ENCODE measurements around the gene WIZ. TPM values are rescaled to one million over a fixed set of nuclear protein-coding genes. Genes with fewer than 3 reads are reported as not detected.
"Not testable (repeated sequence)": the region's sequence is repeated elsewhere in the genome, so short reads cannot be mapped to it uniquely, and the experiment has no call there.

The WIZ gene
- total and polyA plus RNA-seq, 4 donors: 8.7 to 72.6 (median 40.9) TPM

DNA sequence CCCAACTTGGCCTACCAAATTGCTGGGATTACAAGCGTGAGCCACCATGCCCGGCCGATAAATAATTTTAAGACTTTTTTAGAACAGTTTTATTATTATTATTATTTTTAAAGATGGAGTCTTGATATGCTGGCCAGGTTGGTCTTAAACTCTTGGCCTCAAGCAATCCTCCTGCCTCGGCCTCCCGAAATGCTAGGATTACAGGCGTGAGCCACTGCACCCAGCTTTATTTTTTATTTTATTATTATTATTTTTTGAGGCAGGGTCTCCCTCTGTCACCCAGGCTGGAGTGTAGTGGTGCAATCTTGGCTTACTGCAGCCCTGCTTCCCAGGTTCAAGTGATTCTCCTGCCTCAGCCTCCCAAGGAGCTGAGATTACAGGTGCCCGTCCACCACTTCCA lies 31.2 kb upstream of the WIZ start:
- not testable (repeated sequence) for H3K36me3 ChIP-seq (ENCODE audit: control insufficient read depth, insufficient read depth, low read length); DNase-seq (ENCODE audit: low read depth in 4 of 6, low spot score in 6 of 6); H3K4me3 ChIP-seq (ENCODE audit: low read depth, low read length); H3K9me3 ChIP-seq (ENCODE audit: control insufficient read depth, insufficient read depth, low read length); H3K27ac ChIP-seq (ENCODE audit: low read depth, low read length); H3K27me3 ChIP-seq (ENCODE audit: control insufficient read depth, insufficient read depth, low read length); H3K4me1 ChIP-seq (ENCODE audit: control insufficient read depth, insufficient read depth, low read length)
- WGBS (ENCODE audit: insufficient coverage): 100% methylated on average over 1 of the region's 7 CpGs

DNA sequence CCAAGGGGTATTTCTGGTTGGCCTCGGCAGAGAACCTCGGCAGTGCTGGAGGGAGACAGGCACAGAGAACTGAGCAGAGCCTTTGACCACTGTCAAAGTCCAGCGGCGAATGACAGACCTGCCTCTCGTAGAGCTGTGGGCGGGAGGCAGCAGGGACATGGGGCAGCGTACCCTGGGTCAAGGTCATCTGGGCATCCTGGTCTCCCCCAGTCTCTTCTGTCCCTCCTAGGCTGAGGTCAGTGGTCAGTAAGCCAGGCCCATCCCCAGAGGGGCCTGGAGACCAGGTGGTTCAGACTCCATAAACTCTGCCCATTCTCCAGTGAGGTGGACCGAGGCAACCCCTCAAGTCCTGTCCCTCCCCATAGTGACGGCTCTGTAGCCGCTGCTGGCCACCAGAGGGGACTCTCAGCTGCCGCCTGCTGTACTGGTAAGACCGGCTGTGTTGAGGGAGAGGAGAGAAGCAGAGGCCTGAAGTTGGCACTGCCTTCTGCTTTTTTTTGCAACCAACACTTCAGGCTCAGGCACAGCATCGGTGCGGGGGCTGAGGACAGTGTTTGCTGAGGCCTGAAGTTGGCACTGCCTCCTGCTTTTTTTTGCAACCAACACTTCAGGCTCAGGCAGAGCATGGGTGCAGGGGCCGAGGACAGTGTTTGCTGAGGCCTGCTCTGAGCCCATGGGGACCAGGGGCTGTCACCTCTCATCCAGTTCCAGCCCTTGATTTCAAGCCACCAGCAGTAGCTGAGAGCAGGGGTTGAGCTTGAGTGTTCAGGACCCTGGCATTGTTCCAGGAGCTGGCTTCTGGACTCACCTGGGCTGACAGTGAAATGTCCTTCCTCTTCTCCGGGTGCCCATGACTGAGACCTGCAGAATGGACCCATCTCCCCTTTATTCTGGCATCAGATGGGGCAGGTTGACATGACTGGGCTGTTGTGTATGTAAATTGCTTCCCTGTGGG lies 29.9 kb upstream of the WIZ start, which contains the start of gene PGLYRP2:
Gene PGLYRP2 (minus strand): TSS at position 111 of the 955 bp plus-strand sequence. CDS start 130 bp downstream, outside the sequence.
- no peak within 1 kb of the TSS for H3K4me3 ChIP-seq (ENCODE audit: low read depth, low read length)
- peak in 1 of 6 donors; percentile 5 for DNase-seq (ENCODE audit: low read depth in 4 of 6, low spot score in 6 of 6)
- H3K27me3 ChIP-seq (ENCODE audit: control insufficient read depth, insufficient read depth, low read length): no peaks in the 10 kb centered on the region
- H3K9me3 ChIP-seq (ENCODE audit: control insufficient read depth, insufficient read depth, low read length): no peaks in the 10 kb centered on the region
- no peak within 1 kb of the TSS for H3K27ac ChIP-seq (ENCODE audit: low read depth, low read length)
- WGBS (ENCODE audit: insufficient coverage): 64% methylated on average over 12 of the region's 16 CpGs
- H3K36me3 ChIP-seq (ENCODE audit: control insufficient read depth, insufficient read depth, low read length): no peaks in the 10 kb centered on the region
- peaks cover 4% of the 10 kb centered on the region for H3K4me1 ChIP-seq (ENCODE audit: control insufficient read depth, insufficient read depth, low read length)

DNA sequence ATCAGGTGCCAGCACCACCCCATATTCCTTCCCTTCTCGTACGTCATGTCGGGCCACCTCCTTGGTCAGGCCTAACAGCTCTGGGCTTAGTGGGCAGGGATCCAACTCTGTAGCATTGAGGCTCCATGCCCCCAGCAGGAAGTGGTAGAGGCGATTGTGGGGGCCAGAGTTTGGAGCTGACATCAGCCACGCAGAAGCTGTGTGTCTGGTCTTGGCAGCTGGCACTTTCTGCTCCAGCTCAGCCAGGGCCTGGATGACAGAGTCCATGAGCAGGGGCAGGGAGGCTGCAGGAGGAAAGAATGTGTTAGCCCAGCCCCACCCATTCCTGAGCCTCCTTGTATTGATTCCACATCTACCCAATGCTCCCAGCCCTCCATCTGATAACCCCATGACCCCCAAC lies 26.6 kb upstream of the WIZ start:
- no peak overlapping the region for H3K4me3 ChIP-seq (ENCODE audit: low read depth, low read length)
- DNase-seq (ENCODE audit: low read depth in 4 of 6, low spot score in 6 of 6): no peak
- H3K27me3 ChIP-seq (ENCODE audit: control insufficient read depth, insufficient read depth, low read length): peaks cover 7% of the 10 kb centered on the region
- peaks cover 4% of the 10 kb centered on the region for H3K4me1 ChIP-seq (ENCODE audit: control insufficient read depth, insufficient read depth, low read length)
- WGBS (ENCODE audit: insufficient coverage): 66% methylated on average over 5 of the region's 5 CpGs
- no peaks in the 10 kb centered on the region for H3K9me3 ChIP-seq (ENCODE audit: control insufficient read depth, insufficient read depth, low read length)
- no peak overlapping the region for H3K27ac ChIP-seq (ENCODE audit: low read depth, low read length)
- H3K36me3 ChIP-seq (ENCODE audit: control insufficient read depth, insufficient read depth, low read length): no peaks in the 10 kb centered on the region

DNA sequence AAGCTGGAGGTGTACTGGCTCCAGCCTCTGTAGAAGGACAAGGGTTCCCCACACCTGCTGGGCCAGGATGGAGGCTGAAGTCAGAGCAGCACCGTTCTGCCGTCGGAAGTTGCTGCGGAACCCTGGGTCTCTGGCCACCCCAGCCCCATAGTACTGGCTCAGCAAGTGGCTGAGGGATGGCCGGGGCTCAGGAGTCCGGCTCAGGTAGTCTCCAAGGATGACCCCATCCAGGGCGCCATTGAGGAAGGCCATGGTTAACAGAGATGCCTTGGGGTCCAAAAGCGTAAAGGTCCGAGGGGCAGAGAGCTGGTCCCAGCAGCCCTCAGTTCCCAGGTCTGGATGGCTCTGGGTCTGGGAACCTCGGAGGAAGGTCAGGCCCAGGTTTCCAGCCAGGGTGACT lies 25.9 kb upstream of the WIZ start:
- WGBS (ENCODE audit: insufficient coverage): 92% methylated on average over 10 of the region's 10 CpGs
- no peak for DNase-seq (ENCODE audit: low read depth in 4 of 6, low spot score in 6 of 6)
- H3K27ac ChIP-seq (ENCODE audit: low read depth, low read length): no peak overlapping the region
- no peak overlapping the region for H3K4me3 ChIP-seq (ENCODE audit: low read depth, low read length)
- H3K36me3 ChIP-seq (ENCODE audit: control insufficient read depth, insufficient read depth, low read length): no peaks in the 10 kb centered on the region
- no peaks in the 10 kb centered on the region for H3K9me3 ChIP-seq (ENCODE audit: control insufficient read depth, insufficient read depth, low read length)
- H3K4me1 ChIP-seq (ENCODE audit: control insufficient read depth, insufficient read depth, low read length): peaks cover 4% of the 10 kb centered on the region
- peaks cover 8% of the 10 kb centered on the region for H3K27me3 ChIP-seq (ENCODE audit: control insufficient read depth, insufficient read depth, low read length)

DNA sequence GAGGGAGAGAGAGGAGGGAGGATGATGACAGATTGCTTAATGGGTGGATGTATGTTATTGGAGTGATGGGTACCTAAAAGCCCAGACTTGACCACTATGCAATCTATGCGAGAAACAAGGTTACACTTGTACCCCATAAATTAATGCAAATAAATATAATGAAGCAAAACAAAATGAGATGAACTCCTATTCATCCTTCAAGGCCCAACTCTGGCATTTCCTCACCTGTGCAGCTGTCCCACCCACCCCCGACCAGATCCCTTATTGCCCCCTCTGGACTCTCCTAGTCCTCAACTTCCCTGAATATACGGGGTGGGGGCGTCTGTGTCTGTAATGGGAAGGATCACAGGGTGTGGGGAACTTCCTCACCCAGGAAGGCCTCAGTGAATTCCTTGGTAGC lies 25.4 kb upstream of the WIZ start:
- Histone ChIP-seq H3K4me3 (ENCODE audit: low read depth, low read length) (no peak overlapping the region), H3K4me1 (ENCODE audit: control insufficient read depth, insufficient read depth, low read length) (peaks cover 4% of the 10 kb centered on the region), H3K9me3 (ENCODE audit: control insufficient read depth, insufficient read depth, low read length) (no peaks in the 10 kb centered on the region), H3K27ac (ENCODE audit: low read depth, low read length) (no peak overlapping the region), H3K27me3 (ENCODE audit: control insufficient read depth, insufficient read depth, low read length) (peaks cover 8% of the 10 kb centered on the region), H3K36me3 (ENCODE audit: control insufficient read depth, insufficient read depth, low read length) (no peaks in the 10 kb centered on the region)
- no peak for DNase-seq (ENCODE audit: low read depth in 4 of 6, low spot score in 6 of 6)
- whole genome bisulfite sequencing (ENCODE audit: insufficient coverage): 71% methylated on average over 1 of the region's 4 CpGs

DNA sequence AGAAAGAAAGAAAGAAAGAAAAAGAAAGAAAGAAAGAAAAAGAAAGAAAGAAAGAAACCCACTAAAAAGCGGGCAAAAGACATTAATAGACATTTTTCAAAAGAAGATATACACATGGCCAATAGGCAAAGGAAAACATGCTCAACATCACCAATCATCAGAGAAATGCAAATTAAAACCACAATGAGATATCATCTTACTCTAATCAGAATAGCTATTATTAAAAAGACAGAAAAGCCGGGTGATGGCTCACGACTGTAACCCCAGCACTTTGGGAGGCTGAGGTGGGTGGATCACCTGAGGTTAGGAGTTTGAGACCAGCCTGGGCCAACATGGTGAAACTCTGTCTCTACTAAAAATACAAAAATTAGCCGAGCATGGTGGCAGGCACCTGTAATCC lies 24.1 kb upstream of the WIZ start:
- H3K27me3 ChIP-seq (ENCODE audit: control insufficient read depth, insufficient read depth, low read length): peaks cover 19% of the 10 kb centered on the region
- not testable (repeated sequence) for H3K27ac ChIP-seq (ENCODE audit: low read depth, low read length); DNase-seq (ENCODE audit: low read depth in 4 of 6, low spot score in 6 of 6); H3K36me3 ChIP-seq (ENCODE audit: control insufficient read depth, insufficient read depth, low read length); H3K4me3 ChIP-seq (ENCODE audit: low read depth, low read length); H3K4me1 ChIP-seq (ENCODE audit: control insufficient read depth, insufficient read depth, low read length); H3K9me3 ChIP-seq (ENCODE audit: control insufficient read depth, insufficient read depth, low read length)
- no CpG with 5 or more reads among the region's 4 CpGs for WGBS (ENCODE audit: insufficient coverage)

DNA sequence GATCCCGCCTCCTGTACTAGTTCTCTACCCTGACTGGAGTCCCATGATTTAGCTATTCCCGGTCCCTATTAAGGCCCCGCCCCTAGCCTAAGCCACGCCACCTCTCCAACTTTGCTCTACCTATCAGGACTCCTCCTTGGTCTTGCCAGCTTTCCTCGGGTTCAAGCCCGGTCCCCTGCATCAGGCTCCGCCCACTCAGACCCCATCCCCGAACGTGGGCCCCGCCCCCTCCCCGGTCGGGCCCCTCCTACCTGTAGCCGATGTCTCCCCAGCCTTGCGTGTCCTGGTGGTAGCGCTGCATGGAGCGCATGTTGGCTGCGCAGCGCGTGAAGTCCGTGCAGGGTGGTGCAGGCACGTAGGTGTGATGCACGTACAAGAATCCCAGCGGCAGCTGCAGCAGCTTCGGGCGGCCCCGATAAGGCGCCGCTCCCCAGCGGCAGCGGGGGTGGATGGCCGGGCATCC lies 21.9 kb upstream of the WIZ start:
- no peaks in the 10 kb centered on the region for H3K36me3 ChIP-seq (ENCODE audit: control insufficient read depth, insufficient read depth, low read length)
- 50% methylated on average over 31 of the region's 31 CpGs for WGBS (ENCODE audit: insufficient coverage)
- no peak for DNase-seq (ENCODE audit: low read depth in 4 of 6, low spot score in 6 of 6)
- peaks cover 3% of the 10 kb centered on the region for H3K4me1 ChIP-seq (ENCODE audit: control insufficient read depth, insufficient read depth, low read length)
- no peaks in the 10 kb centered on the region for H3K9me3 ChIP-seq (ENCODE audit: control insufficient read depth, insufficient read depth, low read length)
- peaks cover 30% of the 10 kb centered on the region for H3K27me3 ChIP-seq (ENCODE audit: control insufficient read depth, insufficient read depth, low read length)
- no peak overlapping the region for H3K4me3 ChIP-seq (ENCODE audit: low read depth, low read length)
- H3K27ac ChIP-seq (ENCODE audit: low read depth, low read length): no peak overlapping the region

DNA sequence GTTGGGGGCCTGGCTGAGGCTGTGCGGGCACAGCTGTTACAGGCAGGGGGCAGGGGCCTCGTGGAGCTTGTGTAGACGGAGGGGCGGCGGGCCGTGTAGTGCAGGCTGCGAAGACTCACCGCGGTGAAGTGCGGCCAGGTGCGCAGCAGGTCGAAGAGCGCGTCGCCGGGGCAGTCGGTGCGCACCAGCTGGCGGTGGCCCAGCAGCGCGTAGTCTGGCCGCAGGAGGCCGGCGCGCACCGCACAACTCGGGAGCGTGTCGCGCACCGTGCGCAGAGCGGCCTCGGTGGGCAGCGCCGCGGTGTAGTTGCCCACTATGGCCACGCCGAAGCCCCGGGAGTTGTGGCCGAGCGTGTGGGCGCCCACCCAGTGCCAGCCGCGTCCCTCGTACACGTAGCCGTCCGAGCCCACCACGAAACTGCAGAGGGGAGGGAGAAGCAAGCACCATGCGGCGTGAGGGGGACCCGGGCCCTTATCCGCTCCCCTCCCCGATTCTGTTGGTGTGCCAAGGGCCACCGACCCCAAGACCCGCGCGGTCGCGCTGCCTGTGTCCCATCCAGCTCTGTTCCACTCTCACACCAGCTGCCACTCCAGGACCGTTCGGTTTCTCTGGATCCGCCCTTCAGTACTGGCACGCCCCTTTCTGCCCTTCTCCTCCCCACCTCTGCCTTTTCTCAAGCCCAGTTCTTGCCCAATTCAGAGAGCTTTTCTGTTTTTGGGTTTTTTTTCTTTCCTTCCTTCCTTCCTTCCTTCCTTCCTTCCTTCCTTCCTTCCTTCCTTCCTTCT lies 19.9 kb upstream of the WIZ start:
- H3K4me3 ChIP-seq (ENCODE audit: low read depth, low read length): no peak overlapping the region
- no peaks in the 10 kb centered on the region for H3K36me3 ChIP-seq (ENCODE audit: control insufficient read depth, insufficient read depth, low read length)
- no peaks in the 10 kb centered on the region for H3K9me3 ChIP-seq (ENCODE audit: control insufficient read depth, insufficient read depth, low read length)
- H3K27ac ChIP-seq (ENCODE audit: low read depth, low read length): no peak overlapping the region
- no peak for DNase-seq (ENCODE audit: low read depth in 4 of 6, low spot score in 6 of 6)
- peaks cover 33% of the 10 kb centered on the region for H3K27me3 ChIP-seq (ENCODE audit: control insufficient read depth, insufficient read depth, low read length)
- under 1% methylated on average over 63 of the region's 65 CpGs for WGBS (ENCODE audit: insufficient coverage)
- H3K4me1 ChIP-seq (ENCODE audit: control insufficient read depth, insufficient read depth, low read length): peaks cover 3% of the 10 kb centered on the region

DNA sequence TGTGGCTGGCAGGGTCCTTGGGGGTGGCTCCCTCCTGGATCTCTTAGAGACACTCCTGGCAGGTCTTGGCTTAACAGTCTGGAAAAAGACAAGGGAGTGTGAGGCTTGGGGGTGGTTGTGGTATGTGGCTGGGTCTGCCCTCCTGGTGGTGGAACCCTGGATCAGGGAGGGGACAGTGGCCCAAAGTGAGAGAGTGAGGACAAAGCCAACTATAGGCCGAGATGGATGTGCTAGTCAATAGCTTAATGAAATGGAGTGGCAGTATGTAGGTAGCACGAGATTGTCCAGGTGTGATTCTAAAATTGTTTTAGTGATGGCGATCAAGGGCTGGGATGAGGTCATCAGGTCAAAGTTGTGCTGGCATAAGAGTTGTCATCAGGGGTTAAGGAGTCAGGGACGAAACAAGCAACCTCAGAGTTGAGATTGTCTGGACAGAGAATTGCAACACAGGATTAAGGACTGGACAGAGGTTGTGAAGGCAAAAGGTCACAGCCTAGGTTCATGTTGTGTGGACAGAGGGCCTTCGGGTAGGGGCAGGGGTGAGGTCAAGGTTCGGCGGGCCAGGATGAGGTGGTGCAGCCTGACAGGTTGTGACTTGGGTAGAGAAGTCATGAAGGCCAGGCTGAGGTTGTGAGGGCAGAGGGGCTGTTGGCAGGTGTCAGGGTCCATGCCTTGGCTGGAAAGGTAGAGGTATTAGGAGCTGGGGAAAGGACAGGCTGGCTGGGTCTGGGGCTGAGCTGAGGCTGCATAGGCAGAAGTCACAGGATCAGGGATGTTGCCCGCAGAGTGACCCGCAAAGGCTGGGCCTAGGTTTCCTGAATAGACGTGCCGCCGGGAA lies 19.1 kb upstream of the WIZ start:
- H3K4me1 ChIP-seq (ENCODE audit: control insufficient read depth, insufficient read depth, low read length): peaks cover 3% of the 10 kb centered on the region
- no peak overlapping the region for H3K4me3 ChIP-seq (ENCODE audit: low read depth, low read length)
- no peak overlapping the region for H3K27ac ChIP-seq (ENCODE audit: low read depth, low read length)
- peaks cover 41% of the 10 kb centered on the region for H3K27me3 ChIP-seq (ENCODE audit: control insufficient read depth, insufficient read depth, low read length)
- WGBS (ENCODE audit: insufficient coverage): 47% methylated on average over 12 of the region's 12 CpGs
- H3K36me3 ChIP-seq (ENCODE audit: control insufficient read depth, insufficient read depth, low read length): no peaks in the 10 kb centered on the region
- DNase-seq (ENCODE audit: low read depth in 4 of 6, low spot score in 6 of 6): no peak
- H3K9me3 ChIP-seq (ENCODE audit: control insufficient read depth, insufficient read depth, low read length): no peaks in the 10 kb centered on the region

Data from spinal cord (tissue), 10 donors.